CD4-positive, alpha-beta T cell treated with Interleukin-15 for 4 hours (primary cell): ENCODE results near the gene SLC22A13.
"Not testable (repeated sequence)": the region's sequence is repeated elsewhere in the genome, so short reads cannot be mapped to it uniquely, and the experiment has no call there.

ENCODE experiments used
- DNase-seq: peaks from one replicate; pipeline ENCODE4 v3.0.0-alpha.2; 2020; ENCODE audit warnings: low spot score

The SLC22A13 gene

DNA sequence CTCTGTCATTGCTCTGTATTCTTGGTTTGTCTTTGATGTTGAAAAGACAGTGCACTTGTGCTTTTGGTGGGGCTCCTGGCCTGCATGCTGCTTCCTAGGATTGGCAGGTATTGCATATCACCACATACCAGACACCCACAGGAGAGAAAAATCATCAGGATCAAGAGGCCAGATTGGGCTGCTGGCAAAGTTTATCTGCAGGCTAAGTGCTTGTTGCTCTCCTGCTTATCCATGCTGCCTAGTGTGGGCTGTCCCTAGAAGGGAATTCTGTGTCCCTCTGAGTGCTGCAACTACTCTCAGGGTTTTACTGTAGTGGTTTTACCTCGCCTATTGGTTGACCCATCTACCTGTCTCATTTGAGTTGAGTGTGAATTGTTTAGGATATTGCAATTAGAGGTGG is 833 bp upstream of the SLC22A13 start:
- no peak for DNase-seq

DNA sequence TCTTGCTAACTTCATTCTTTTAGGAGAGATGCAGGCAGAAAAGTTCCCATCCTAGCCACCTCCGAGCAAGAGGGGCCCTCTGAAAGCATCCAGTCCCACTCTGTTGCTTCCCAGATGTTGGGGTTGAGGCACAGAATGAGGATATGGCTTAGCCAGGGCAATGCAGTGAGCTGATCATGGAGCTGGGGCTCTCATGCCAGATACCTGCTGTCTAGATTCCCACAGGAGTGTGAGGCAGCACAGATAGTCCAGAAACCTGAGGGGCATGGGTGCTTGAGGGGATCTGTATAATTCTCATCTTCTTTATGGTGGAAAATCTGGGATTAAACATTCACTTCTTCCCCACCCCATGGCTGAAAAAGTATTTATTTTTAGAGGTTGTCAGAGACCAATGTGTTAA is 1.2 kb downstream of the SLC22A13 start:
- DNase-seq, result no peak

DNA sequence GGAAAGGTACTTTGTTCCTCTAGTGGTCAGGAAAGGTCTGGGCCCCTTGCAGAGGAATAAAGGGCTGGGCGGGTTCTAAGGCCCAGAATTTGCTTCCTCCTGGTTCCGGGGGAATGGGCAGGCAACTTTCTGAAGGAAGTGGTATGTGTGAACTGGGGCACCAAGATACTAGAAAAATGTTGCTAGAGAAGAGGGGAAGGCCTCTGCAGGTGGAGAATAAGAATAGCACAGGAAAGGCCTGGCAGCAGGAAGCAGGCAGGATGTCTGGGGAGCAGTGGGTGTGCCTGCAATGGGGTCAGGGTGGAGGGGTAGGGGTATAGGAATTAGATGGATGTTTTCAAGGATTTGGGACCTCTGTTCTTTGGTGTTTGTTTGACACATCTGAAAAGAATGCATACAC is 2.0 kb downstream of the SLC22A13 start:
- no peak for DNase-seq

DNA sequence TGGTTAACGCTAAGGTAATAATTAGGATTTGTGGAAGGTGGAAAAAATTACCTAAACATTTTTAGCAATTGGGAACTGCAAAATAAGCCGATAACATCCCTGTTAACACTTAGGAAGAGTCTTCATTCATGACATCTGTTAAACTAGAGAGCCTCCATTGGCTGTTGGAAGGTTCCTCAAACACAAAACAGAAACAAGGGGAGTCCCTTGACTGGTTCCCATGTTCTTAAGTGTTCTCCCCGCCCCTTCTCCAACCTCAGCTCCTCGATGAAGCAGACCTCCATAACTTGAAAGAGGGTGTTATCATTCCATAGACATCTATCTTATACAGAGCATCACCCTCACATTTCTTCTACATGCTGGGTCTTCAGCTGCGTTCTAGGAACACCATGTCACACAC is 2.5 kb downstream of the SLC22A13 start:
- DNase-seq, result no peak

DNA sequence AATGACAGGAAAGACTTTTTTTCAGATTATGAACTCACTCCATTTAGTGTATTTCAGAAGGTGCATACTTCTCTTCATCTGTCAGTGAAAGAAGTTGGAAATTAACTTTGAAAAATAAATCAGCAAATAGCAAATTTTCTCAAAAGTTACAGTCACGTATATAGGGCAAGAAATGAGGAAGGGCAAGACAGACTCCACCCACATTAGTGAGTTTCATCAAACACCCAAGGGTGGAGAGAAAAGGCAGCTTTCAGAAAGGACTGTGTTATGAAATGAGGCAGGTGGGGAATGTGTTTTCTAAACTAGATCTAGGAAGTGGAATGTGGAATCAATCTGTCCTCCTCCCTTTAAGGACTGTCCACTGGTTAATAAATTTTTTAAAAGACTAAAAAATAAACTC is 2.9 kb downstream of the SLC22A13 start:
- DNase-seq, result no peak

DNA sequence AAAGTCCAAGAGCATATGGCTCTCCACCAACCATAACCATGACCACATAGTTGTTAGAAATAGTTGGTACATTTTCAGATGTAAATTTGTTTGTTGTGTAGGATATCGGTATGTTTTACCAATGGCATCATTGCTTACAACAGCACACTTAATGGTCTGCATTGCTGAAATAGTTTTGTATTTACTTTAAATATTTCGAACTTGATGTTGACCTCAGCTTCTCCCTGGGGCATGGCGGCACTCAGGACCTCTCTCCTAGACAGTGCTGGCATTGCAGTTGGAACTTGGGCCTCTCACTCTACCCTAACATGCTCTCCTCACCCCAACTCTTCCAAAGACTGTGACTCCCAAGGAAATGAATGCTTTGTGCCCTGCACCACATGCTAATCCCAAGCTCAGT is 5.0 kb downstream of the SLC22A13 start:
- DNase-seq, result no peak

DNA sequence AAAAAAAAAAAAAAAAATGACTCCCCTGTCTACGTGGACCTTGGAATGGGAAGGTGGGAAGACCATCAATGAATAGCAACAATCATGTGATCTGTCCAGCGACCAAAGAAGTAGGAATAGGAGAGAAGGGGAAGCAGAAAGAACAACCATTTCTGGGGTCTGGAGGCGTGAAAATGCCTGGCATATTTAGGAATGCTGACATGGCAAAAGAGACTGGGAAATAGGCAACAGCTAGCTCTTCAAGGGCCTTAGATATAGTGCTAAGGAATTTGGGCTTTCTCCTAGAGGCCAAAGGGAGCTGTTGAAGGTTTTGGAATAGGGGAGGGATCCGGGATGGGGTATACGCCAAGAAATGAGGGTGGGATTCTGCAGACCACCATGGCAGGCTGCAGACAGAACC is 5.9 kb downstream of the SLC22A13 start:
- no peak for DNase-seq

DNA sequence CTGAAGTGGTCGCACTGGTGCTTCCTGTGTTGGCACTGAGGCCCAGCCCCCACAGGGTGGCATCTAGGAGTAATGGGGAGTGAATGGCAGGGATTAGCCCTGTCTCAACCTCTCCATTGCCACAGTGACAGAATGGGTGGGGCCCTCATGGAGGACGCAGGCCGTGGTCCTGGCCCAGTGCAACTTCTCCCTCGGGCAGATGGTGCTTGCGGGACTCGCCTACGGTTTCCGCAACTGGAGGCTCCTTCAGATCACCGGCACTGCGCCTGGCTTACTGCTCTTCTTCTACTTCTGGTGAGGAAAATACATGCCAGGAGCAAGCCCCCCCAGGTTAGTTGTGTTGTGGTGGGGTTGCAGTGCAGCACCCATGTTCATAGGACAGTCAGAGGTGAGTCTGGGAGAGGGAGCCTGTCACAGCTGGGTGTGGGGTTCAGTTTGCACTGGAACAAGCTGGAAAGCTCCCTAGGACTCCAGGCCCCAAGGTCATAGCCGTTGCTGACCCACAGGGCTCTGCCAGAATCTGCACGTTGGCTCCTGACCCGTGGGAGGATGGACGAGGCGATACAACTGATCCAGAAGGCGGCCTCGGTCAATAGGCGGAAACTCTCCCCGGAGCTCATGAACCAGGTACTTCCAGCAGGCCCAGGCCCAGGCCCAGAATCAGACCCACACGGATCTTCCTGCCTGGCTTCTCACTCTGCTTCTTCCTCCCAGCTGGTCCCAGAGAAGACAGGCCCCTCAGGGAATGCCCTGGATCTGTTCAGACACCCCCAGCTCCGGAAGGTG is 9.4 kb downstream of the SLC22A13 start:
- no peak for DNase-seq

DNA sequence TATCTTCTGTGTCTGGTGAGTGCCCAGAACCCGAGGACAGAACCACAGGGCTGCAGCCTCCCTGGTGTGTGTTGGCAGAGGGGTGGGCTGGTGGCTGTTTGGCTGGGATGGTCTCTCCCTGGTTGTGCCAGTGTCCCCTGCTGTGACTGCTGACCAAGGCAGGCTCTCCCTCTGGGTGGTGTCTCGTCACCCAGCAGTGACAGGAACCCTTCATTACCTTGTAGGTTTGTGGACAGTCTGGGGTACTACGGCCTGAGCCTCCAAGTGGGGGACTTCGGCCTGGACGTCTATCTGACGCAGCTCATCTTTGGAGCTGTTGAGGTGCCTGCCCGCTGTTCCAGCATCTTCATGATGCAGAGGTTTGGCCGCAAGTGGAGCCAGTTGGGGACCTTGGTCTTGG is 10.0 kb downstream of the SLC22A13 start:
- no peak for DNase-seq

DNA sequence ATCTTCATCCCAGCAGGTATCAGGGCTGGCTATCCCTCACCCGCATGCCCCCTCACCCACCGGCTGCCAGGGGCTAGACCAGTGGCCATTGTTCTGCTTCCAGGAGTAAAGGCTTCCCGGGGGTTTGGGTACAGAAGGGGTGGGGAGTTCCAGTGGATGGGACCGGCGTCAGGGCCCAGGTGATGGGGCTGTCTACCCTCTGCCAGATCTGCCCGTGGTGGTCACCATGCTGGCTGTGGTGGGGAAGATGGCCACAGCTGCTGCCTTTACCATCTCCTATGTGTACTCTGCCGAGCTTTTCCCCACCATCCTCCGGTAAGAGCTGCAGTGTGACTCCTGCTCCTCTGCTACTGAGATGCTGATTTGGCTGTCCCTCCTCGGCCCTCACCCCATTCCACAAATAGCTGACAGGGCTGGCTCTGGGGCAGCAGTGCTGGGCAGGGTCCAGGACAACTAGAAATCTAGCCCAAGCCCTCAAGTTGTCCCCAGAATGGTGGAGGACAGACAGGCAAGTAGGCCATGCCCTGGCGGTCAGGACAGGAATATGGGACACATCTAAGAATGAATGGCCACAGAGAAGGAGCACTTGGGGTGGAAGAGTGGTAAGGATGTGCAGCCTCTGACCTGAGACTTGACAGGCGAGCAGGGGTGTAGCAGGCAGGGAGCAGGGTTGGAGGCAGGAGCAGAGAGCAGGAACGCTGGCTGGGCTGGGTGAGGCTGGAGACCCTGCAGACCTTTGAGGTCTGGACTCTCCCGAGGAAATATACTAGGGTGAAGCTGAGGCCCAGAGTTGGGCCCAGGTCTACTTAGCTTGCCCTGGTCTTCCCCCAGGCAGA is 10.7 kb downstream of the SLC22A13 start:
- no peak for DNase-seq

DNA sequence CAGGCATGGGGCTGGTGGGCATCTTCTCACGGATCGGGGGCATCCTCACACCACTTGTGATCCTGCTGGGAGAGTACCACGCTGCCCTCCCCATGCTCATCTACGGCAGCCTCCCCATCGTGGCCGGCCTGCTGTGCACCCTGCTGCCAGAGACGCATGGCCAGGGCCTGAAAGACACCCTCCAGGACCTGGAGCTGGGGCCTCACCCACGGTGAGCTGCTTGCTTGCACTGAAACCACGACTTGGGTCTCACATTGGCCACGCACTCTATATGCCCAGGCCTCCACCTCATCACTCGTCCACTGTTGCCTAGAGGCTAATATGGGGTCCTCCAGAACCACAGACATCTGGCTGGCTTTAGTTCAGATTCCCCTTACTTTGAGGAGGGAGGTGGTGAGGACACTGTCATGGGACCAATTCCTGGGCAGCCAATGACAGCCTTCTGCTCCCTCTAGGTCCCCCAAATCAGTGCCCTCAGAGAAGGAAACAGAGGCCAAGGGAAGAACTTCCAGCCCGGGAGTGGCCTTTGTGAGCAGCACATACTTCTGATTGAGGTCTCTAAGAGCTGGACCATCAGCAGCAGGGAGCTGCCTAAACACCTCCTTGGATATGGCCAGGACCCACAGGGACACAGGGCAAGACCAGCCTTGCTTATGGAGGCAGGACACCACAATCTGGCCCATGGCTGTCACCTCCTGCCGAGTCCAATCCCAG is 11.5 kb downstream of the SLC22A13 start:
- DNase-seq, result no peak

DNA sequence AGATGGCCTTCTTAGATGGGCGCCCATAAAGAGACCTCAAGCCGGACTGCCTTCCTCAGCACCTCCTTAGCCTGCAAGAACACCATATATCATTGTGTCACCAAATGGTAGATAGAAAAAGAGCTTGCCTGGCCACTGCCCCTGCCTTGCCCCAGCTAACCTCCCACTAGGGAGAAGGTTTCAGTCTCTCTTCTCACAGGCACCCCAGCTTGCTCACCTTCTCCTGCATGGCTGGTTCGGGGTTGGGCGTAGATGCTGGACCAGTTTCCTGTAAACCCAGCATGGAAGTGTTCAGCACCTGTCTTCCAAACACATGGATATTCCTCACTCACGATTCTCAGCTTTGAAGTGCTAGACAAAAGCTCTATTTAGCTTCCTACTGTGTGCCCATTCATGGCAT is 13.2 kb downstream of the SLC22A13 start:
- DNase-seq, result no peak

DNA sequence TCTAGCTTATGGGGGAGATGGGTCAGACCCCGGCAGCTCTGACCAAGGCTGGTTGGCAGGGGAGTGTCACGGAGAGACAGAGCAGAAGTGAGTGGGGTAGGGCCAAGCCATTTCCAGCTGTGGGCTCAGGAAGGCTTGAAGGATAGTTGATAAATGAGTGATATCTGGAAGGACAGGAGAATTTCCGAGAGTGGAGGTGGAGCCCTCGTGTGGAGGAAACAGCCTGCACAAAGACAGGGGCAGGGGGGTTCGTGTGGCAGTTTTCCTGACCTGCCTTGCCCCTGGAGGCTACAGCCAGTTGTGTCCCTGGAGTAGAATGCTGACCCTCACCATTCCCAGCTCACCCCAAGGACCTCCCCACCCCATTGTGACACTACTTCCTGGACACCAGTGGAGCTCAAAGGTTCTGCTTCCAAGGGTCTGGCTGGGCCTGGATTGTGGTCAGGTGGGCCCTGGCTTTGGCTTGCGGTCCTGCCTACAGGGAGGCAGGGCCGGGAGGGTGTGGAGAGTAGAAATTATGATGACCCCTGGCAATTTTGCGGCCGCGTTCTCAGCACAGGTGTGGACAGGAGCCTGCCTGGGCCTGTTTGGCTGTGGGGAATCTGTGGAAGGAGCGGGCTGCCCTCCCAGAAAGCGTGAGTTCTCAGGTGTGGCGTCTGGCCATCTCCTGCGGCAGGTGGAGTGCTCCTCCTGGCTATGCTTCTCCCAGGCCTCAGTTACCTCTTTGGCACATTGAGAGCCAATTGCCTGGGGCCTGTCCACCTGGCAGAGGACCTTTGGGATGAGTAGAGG is 16.5 kb downstream of the SLC22A13 start, which contains the start of gene SLC22A14:
Gene SLC22A14, plus strand, starts transcription at position 400 of the 792 bp plus-strand sequence. CDS start 23,733 bp downstream, outside the sequence.
- DNase-seq, result no peak

DNA sequence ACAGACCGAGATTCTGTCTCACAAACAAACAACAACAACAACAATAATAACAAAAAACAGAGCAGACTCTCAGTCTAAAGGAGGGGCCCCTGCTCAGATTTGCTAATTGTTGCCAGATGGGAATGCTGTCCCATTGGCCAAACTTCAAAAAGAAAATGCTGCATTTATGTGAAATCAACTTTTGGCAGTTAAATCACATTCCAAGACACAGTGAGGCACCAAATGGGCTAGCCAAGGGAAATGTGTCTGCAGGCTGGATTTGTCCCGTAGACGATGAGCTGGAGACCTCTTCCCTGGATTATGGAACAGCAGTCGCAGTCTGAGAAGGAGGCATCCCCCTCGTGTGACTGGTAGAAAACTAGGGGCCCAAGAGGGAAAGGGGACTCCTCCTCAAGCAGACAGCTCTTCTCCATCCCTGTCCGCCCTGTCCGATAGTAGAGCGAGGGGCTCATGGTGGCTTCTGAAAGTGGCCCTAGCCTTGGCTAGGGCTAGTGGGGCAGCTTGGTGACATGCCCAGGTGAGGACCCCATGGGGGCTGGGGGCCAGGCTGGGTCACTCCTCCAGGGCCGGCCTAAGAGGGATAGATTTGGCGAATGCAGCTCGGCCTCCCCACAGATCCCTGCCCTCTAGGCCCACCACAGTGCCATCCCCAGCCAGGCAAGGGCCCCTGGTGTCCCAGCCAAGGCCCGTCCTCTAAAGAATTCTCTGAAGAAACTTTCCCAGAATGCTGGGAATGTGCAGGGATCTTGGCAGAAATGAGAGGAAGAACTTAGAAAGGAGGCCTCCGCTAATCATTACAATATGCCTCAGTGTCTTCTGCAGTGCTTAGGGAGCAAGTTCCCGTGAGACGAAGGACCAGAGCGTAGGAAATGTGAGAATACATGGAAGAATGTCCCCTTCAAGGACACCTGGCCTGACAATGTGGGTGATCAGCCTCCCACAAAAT is 18.5 kb downstream of the SLC22A13 start:
- no peak for DNase-seq

DNA sequence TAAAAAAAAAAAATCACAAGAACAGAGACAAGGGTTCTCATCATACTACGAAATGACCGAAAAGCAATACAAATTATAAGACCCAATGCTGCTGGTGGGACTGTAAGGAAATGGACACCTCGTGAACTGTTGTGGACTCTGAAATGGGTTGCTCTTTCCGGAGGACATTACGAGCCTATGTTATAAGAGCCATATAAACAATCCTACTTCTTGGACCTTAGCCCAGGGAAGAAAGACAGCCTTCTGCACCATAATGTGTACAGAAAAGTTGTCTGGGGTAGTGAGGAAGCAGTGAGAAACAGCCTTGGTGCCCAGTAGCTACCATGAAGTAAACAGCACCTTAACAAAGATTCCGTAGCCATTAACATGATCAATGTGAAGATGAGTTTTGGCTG is 19.1 kb downstream of the SLC22A13 start:
- no peak for DNase-seq

DNA sequence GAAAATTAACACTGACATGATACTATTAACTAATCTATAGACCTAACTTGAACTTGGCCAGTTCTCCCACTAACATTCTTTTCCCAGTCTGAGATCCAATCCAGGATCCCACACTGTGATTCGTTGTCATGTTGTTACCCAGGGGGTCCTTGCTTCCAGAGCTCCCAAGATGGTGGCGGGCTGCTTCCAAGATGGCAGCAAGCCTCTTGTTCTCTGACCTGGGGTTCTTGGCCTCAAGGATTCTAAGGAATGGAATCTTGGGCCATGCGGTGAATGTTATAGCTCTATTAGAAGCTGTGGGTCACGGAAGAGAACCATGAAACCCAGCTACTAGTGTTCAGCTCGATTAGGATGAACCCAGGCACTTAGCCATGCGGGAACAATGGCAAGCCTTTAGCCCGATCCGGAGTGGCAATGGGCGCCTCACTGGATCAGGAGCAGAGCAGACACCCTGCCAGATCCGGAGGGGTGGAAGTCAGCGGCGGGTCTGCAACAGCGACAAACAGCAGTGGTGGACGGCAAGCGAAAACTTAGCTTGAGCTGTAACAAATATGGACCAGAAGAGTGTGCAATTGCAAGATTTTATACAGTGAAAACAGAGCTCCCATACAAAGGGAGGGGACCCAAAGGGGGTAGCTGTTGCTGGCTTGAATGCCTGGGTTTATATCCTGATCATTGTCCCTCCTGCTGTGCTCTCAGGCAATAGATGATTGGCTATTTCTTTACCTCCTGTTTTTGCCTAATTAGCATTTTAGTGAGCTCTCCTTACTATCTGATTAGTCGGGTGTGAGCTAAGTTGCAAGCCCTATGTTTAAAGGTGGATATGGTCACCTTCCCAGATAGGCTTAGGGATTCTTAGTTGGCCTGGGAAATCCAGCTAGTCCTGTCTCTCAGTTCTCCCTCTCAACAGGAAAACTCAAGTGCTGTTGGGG is 23.9 kb downstream of the SLC22A13 start:
- DNase-seq, result not testable (repeated sequence)

DNA sequence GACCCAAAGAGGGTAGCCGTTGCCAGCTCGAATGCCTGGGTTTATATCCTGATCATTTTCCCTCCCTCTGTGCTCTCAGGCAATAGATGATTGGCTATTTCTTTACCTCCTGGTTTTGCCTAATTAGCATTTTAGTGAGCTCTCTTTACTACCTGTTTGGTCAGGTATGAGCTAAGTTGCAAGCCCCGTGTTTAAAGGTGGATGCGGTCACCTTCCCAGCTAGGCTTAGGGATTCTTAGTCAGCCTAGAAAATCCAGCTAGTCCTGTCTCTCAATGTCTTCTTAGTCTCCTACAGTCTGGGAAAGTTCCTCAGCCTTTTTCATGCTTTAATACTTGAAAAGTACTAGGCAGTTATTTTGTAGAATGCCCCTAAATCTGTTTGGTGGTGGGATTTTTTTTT is 31.4 kb downstream of the SLC22A13 start:
- not testable (repeated sequence) for DNase-seq

DNA sequence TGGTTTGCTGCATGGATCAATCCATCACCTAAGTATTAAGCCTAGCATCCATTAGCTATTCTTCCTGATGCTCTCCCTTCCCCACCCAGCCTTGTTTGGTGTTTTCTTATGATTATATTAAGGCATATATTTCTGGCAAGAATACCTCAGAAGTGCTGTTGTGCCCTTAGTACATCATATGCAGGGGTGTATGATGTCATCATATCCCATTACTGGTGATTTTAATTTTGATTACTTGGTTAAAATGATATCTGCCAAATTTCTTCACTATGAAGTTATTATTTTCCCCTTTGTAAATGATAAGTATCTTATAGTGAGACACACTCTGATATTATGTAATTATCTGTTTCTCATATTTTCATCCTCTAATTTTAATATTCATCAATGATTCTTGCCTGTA is 31.9 kb downstream of the SLC22A13 start:
- no peak for DNase-seq

DNA sequence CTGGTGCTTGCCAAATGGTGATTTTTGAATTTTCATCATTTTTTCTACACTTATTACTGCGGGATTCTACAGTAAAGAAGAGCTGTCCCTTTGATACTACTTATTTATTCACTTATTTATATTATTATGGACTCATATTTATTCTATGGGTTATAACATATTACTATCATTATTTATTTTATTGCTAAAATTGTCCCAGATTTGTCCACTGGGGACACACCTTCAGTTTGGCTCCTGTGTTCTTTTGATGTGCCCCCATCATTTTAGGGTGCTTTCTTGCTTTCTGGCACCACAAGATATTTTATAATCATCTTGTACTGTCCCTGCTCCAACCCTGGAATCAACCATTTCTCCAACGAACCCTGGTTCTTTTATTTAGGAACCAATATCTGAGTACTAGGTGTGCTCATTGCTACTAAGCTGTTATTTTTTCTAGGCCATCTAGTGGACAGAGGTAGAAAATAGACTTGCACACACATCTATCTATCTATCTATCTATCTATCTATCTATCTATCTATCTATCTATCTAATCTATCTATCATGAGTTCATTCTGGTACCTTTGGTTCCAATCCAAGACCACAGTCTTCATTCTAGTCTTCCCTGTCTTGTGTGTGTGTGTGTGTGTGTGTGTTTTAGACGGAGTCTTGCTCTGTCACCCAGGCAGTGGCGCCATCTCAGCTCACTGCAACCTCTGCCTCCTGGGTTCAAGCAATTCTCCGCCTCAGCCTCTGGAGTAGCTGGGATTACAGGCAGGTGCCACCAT is 32.5 kb downstream of the SLC22A13 start:
- no peak for DNase-seq
